ENCODE measurements around the gene CDC20.

DNA sequence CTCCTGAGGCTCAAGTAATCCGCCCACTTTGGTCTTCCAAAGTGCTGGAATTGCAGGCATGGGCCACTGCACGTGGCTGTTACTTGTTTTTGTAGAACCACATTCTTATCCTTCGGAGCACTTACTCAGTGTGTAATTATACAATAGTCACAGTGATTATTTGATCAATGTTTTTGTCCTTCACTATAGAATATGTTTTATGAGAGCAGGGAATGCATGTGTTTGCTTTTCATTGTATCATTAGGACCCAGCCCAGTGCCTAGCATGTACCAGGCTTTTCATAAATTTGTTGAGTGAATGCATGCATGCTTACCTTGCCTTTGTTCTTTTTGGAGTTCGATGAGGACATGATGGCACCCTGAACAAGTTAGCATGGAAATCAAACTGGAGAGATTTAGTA, 36.7 kb downstream of the CDC20 start:
- TF ChIP-seq, protein P1, sequence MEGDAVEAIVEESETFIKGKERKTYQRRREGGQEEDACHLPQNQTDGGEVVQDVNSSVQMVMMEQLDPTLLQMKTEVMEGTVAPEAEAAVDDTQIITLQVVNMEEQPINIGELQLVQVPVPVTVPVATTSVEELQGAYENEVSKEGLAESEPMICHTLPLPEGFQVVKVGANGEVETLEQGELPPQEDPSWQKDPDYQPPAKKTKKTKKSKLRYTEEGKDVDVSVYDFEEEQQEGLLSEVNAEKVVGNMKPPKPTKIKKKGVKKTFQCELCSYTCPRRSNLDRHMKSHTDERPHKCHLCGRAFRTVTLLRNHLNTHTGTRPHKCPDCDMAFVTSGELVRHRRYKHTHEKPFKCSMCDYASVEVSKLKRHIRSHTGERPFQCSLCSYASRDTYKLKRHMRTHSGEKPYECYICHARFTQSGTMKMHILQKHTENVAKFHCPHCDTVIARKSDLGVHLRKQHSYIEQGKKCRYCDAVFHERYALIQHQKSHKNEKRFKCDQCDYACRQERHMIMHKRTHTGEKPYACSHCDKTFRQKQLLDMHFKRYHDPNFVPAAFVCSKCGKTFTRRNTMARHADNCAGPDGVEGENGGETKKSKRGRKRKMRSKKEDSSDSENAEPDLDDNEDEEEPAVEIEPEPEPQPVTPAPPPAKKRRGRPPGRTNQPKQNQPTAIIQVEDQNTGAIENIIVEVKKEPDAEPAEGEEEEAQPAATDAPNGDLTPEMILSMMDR (conservative IDR thresholded peaks at IDR 0.05 in 1 of 2, IDR thresholded peaks at IDR 0.05 in 1 of 2; ENCODE audit: extremely low read depth in 1 of 2, insufficient read depth in 1 of 2, low read depth in 1 of 2, low read length in 2 of 2), result no peak
- TF ChIP-seq EZH2 (IDR thresholded peaks at IDR 0.05; ENCODE audit: borderline replicate concordance, low read length), result no peak
